H9 (cell line): Measurements from ENCODE around the gene HCFC2. TPM values are rescaled to one million over a fixed set of nuclear protein-coding genes. Genes with fewer than 3 reads are reported as not detected.
A peak's percentile ranks its signal among the peaks of the same experiment; 100 is the strongest.

Experiments used
- DNase-seq: peaks from one replicate; pipeline ENCODE4 v3.0.0-alpha.2; 2017
- H2AFZ ChIP-seq: one replicate; pipeline ENCODE4 v1.6.1; 2013; ENCODE audit warnings: mild to moderate bottlenecking, low read length, control low read depth, moderate library complexity
- H2AK5ac ChIP-seq: 2 replicates; pipeline ENCODE4 v1.6.1; 2013; ENCODE audit warnings: low read length, control low read depth, mixed read lengths; ENCODE audit not compliant: insufficient read length
- H2BK120ac ChIP-seq: one replicate; pipeline ENCODE4 v1.6.1; 2013; ENCODE audit warnings: low read depth, mild to moderate bottlenecking, low read length, control low read depth, inconsistent platforms; ENCODE audit not compliant: poor library complexity, severe bottlenecking
- H2BK12ac ChIP-seq: 2 replicates; pipeline ENCODE4 v1.6.1; 2013; ENCODE audit warnings: low read length, control low read depth, mixed read lengths, low read depth; ENCODE audit not compliant: insufficient read length
- H2BK15ac ChIP-seq: 2 replicates; pipeline ENCODE4 v1.6.1; 2013; ENCODE audit warnings: low read depth, low read length, control low read depth
- H2BK20ac ChIP-seq: one replicate; pipeline ENCODE4 v1.6.1; 2013; ENCODE audit warnings: low read depth, mild to moderate bottlenecking, low read length, control low read depth, inconsistent platforms; ENCODE audit not compliant: poor library complexity, severe bottlenecking
- H2BK5ac ChIP-seq: 2 replicates; pipeline ENCODE4 v1.6.1; 2013; ENCODE audit warnings: low read length, control low read depth, mixed read lengths; ENCODE audit not compliant: insufficient read length
- H3K14ac ChIP-seq: 2 replicates; pipeline ENCODE4 v1.6.1; 2013; ENCODE audit warnings: low read length, control low read depth; ENCODE audit not compliant: insufficient read depth
- H3K18ac ChIP-seq: 2 replicates; pipeline ENCODE4 v1.6.1; 2013; ENCODE audit warnings: low read depth, mild to moderate bottlenecking, mixed read lengths, low read length, control low read depth; ENCODE audit not compliant: insufficient read length
- H3K23ac ChIP-seq: 2 replicates; pipeline ENCODE4 v1.6.1; 2013; ENCODE audit warnings: low read length, control low read depth, mixed read lengths, low read depth; ENCODE audit not compliant: insufficient read length
- H3K23me2 ChIP-seq: 2 replicates; pipeline ENCODE4 v1.6.1; 2013; ENCODE audit warnings: low read depth, mild to moderate bottlenecking, mixed read lengths, low read length, control low read depth; ENCODE audit not compliant: insufficient read length, poor library complexity, severe bottlenecking
- H3K27ac ChIP-seq: 2 replicates; pipeline ENCODE4 v1.5.1; 2013; ENCODE audit warnings: low read length, control low read depth, mixed read lengths, low read depth; ENCODE audit not compliant: insufficient read length
- H3K27me3 ChIP-seq: 2 replicates; pipeline ENCODE4 v1.6.1; 2013; ENCODE audit warnings: low read length, control low read depth, inconsistent platforms; ENCODE audit not compliant: insufficient read depth
- H3K4ac ChIP-seq: 2 replicates; pipeline ENCODE4 v1.6.1; 2013; ENCODE audit warnings: low read depth, mild to moderate bottlenecking, control low read depth, inconsistent platforms, low read length, moderate library complexity
- H3K4me1 ChIP-seq: 2 replicates; pipeline ENCODE4 v1.6.1; 2013; ENCODE audit warnings: low read length, control low read depth, inconsistent platforms; ENCODE audit not compliant: insufficient read depth
- H3K4me2 ChIP-seq: 2 replicates; pipeline ENCODE4 v1.6.1; 2013; ENCODE audit warnings: low read length, control low read depth, mixed read lengths; ENCODE audit not compliant: insufficient read length, insufficient read depth
- H3K56ac ChIP-seq: 2 replicates; pipeline ENCODE4 v1.6.1; 2013; ENCODE audit warnings: low read depth, mild to moderate bottlenecking, mixed read lengths, low read length, control low read depth; ENCODE audit not compliant: insufficient read length
- H3K79me1 ChIP-seq: 2 replicates; pipeline ENCODE4 v1.6.1; 2013; ENCODE audit warnings: low read depth, mild to moderate bottlenecking, moderate library complexity, low read length, control low read depth, inconsistent platforms; ENCODE audit not compliant: insufficient read depth, poor library complexity, severe bottlenecking
- H3K79me2 ChIP-seq: 2 replicates; pipeline ENCODE4 v1.6.1; 2013; ENCODE audit warnings: low read length, control low read depth, inconsistent platforms; ENCODE audit not compliant: insufficient read depth
- H3K9ac ChIP-seq: 2 replicates; pipeline ENCODE4 v1.6.1; 2013; ENCODE audit warnings: low read length, control low read depth, mixed read lengths; ENCODE audit not compliant: insufficient read length; ENCODE audit errors: extremely low read depth
- H3K9me3 ChIP-seq: one replicate; pipeline ENCODE4 v1.6.1; 2013; ENCODE audit warnings: low read depth, low read length, inconsistent platforms; ENCODE audit not compliant: control insufficient read depth
- H3T11ph ChIP-seq: one replicate; pipeline ENCODE4 v1.6.1; 2013; ENCODE audit warnings: mild to moderate bottlenecking, low read length, control low read depth, inconsistent platforms
- H4K20me1 ChIP-seq: one replicate; pipeline ENCODE4 v1.6.1; 2013; ENCODE audit not compliant: control insufficient read depth, insufficient read length, insufficient read depth
- H4K5ac ChIP-seq: 2 replicates; pipeline ENCODE4 v1.6.1; 2013; ENCODE audit warnings: low read depth, mild to moderate bottlenecking, mixed read lengths, low read length, control low read depth; ENCODE audit not compliant: insufficient read length
- H4K8ac ChIP-seq: replicated peaks from 2 replicates; pipeline ENCODE4 v1.6.1; 2013; ENCODE audit warnings: low read length, control low read depth, mixed read lengths, low read depth; ENCODE audit not compliant: insufficient read length
- H4K91ac ChIP-seq: 2 replicates; pipeline ENCODE4 v1.6.1; 2013; ENCODE audit warnings: low read depth, mild to moderate bottlenecking, moderate library complexity, mixed read lengths, low read length, control low read depth; ENCODE audit not compliant: insufficient read length
- H3K27ac Mint-ChIP-seq, 3 experiments: 2 replicates in 2 of 3; 3 replicates in 1 of 3; pipeline ENCODE4 v1.8.0; 2020 to 2021; ENCODE audit warnings: mixed read lengths in 3 of 3, mild to moderate bottlenecking in 1 of 3, moderate library complexity in 1 of 3
- H3K27me3 Mint-ChIP-seq: 2 replicates; pipeline ENCODE4 v1.8.0; 2021; ENCODE audit warnings: low read depth, mild to moderate bottlenecking, moderate library complexity, mixed read lengths
- H3K36me3 Mint-ChIP-seq, 3 experiments: 2 replicates in 2 of 3; 3 replicates in 1 of 3; pipeline ENCODE4 v1.8.0; 2020 to 2021; ENCODE audit warnings: low read depth in 3 of 3, mixed read lengths in 3 of 3; ENCODE audit not compliant: insufficient read depth in 1 of 3
- H3K4me1 Mint-ChIP-seq, 2 experiments: 2 replicates each; pipeline ENCODE4 v1.8.0; 2020; ENCODE audit warnings: mixed read lengths in 2 of 2
- H3K4me3 Mint-ChIP-seq, 2 experiments: 2 replicates in 1 of 2; 3 replicates in 1 of 2; pipeline ENCODE4 v1.8.0; 2020 to 2021; ENCODE audit warnings: mild to moderate bottlenecking in 2 of 2, mixed read lengths in 2 of 2, moderate library complexity in 1 of 2
- H3K9me3 Mint-ChIP-seq, 2 experiments: 2 replicates in 1 of 2; 3 replicates in 1 of 2; pipeline ENCODE4 v1.8.0; 2020; ENCODE audit warnings: mild to moderate bottlenecking in 2 of 2, mixed read lengths in 2 of 2, moderate library complexity in 1 of 2
- WGBS: extraction: QIAGEN DNeasy Blood & Tissue Kit; methylation state at CpG from one replicate; pipeline ENCODE4 v1.1.7; 2013; ENCODE audit warnings: missing lambda C conversion rate, low lambda C conversion rate, mixed read lengths; ENCODE audit not compliant: insufficient read length; ENCODE audit errors: extremely low coverage; 5-methylcytosine and 5-hydroxymethylcytosine counted together
- total RNA-seq: library from RNA; stranded (reverse); gene quantifications from 2 replicates; pipeline ENCODE4 v1.2.1, GENCODE V29; 2021
- TF ChIP-seq, protein P1 (sequence below): fragments of 200-600 bp; sonication (generic); conservative IDR thresholded peaks from 3 replicates; pipeline ENCODE4 v1.8.0; 2021; ENCODE audit warnings: antibody characterized with exemption, mild to moderate bottlenecking

The HCFC2 gene
- total RNA-seq, 1 experiment from 2014 or later, result 1.9 TPM

- H2AFZ ChIP-seq, result peak overlapping the region; percentile 96
- peaks cover 4% of the 10 kb centered on the region for H3K23me2 ChIP-seq
- H4K91ac ChIP-seq, result no peak overlapping the region
- no peak overlapping the region for H2BK15ac ChIP-seq
- H3K18ac ChIP-seq, result peak overlapping the region; percentile 66
- peak; percentile 69 for DNase-seq
- Mint-ChIP-seq H3K36me3 (no peaks in the 10 kb centered on the region), H3K9me3 (no peaks in the 10 kb centered on the region), H3K4me1 (peaks cover 26 to 30% of the 10 kb centered on the region in 2 experiments), H3K27me3 (peaks cover 12% of the 10 kb centered on the region), H3K4me3 (peak overlapping the region in 1 of 2 experiments; percentile 29; a peak in 1 of 5 replicates), H3K27ac (peak overlapping the region; percentile 92 to 99 (median 97); a peak in 6 of 7 replicates)
- H2BK120ac ChIP-seq, result no peak overlapping the region
- TF ChIP-seq, protein P1, sequence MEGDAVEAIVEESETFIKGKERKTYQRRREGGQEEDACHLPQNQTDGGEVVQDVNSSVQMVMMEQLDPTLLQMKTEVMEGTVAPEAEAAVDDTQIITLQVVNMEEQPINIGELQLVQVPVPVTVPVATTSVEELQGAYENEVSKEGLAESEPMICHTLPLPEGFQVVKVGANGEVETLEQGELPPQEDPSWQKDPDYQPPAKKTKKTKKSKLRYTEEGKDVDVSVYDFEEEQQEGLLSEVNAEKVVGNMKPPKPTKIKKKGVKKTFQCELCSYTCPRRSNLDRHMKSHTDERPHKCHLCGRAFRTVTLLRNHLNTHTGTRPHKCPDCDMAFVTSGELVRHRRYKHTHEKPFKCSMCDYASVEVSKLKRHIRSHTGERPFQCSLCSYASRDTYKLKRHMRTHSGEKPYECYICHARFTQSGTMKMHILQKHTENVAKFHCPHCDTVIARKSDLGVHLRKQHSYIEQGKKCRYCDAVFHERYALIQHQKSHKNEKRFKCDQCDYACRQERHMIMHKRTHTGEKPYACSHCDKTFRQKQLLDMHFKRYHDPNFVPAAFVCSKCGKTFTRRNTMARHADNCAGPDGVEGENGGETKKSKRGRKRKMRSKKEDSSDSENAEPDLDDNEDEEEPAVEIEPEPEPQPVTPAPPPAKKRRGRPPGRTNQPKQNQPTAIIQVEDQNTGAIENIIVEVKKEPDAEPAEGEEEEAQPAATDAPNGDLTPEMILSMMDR, result no peak
- no peak overlapping the region for H2AK5ac ChIP-seq
- no peak overlapping the region for H2BK5ac ChIP-seq
- H3K4me2 ChIP-seq, result peak overlapping the region; percentile 11
- no peak overlapping the region for H3K27ac ChIP-seq
- H4K20me1 ChIP-seq, result no peaks in the 10 kb centered on the region
- H3K23ac ChIP-seq, result no peak overlapping the region
- H2BK12ac ChIP-seq, result no peak overlapping the region
- H3K27me3 ChIP-seq, result no peaks in the 10 kb centered on the region
- no peak overlapping the region for H3K56ac ChIP-seq
- H2BK20ac ChIP-seq, result no peak overlapping the region
- H4K5ac ChIP-seq, result no peak overlapping the region
- WGBS, result no CpG with 5 or more reads among the region's 4 CpGs
- no peak overlapping the region for H4K8ac ChIP-seq
- H3K14ac ChIP-seq, result no peak overlapping the region
- H3K4ac ChIP-seq, result no peak overlapping the region
- H3K79me2 ChIP-seq, result no peaks in the 10 kb centered on the region
- no peaks in the 10 kb centered on the region for H3K9me3 ChIP-seq
- H3K79me1 ChIP-seq, result no peaks in the 10 kb centered on the region
- H3K9ac ChIP-seq, result no peak overlapping the region
- no peak overlapping the region for H3T11ph ChIP-seq
- H3K4me1 ChIP-seq, result peaks cover 3% of the 10 kb centered on the region; the same call in 1 of the 2 replicates
Measured at GRCh38 chr12:104054681-104055346, 9.5 kb upstream of the HCFC2 start.
